GM18520 (cell line): ENCODE results near the gene AEBP1.

ENCODE experiments used
- ATAC-seq: cut with Tn5 transposase; IDR thresholded peaks from one replicate; pipeline ENCODE4 v1.9.1; 2021; ENCODE audit not compliant: unreplicated experiment

AEBP1 gene

DNA sequence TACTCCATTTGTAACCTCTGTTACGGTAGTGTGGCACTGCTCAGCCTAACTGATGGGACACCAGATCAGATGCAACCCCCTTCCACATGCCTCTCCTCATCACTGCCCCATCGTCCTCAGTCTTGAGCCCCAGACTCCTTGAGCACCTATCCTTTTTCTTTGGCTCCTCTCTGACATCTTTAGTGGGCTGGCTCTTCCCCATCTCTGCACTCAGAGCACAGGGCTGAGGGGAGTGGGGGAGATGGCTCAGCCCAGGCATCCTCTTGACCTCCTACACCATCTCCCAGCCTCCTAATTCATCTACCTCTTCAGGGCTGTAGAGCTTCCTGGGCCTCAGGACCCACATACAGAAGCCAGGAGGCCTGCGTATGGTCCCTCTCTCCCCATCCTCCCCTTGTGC lies 20.3 kb upstream of the AEBP1 start:
- ATAC-seq = no peak

- no peak for ATAC-seq
Measured at GRCh38 chr7:44084701-44085100, 19.4 kb upstream of the AEBP1 start.

GRCh38 chr7:44085546-44085945 lies 18.6 kb upstream of the AEBP1 start:
- no peak for ATAC-seq

DNA sequence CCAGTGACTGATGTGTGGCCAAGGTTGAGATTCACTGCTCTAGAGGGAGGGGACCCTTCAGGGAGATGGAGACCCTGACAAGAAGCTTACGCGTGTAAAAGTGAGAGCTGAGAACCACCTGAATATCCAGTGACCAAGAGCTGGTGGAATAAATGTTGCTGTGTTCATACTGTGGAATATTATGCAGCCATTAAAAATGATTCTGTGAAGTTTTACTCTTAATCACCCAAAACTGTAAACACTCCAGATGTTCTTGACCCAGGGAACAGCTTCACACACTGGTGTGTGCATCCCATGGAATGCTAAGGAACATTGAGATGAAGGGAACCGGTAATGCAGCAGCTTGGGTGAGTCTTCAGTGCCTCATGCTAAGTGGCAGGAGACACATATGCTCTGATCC lies 17.5 kb upstream of the AEBP1 start:
- ATAC-seq = no peak

DNA sequence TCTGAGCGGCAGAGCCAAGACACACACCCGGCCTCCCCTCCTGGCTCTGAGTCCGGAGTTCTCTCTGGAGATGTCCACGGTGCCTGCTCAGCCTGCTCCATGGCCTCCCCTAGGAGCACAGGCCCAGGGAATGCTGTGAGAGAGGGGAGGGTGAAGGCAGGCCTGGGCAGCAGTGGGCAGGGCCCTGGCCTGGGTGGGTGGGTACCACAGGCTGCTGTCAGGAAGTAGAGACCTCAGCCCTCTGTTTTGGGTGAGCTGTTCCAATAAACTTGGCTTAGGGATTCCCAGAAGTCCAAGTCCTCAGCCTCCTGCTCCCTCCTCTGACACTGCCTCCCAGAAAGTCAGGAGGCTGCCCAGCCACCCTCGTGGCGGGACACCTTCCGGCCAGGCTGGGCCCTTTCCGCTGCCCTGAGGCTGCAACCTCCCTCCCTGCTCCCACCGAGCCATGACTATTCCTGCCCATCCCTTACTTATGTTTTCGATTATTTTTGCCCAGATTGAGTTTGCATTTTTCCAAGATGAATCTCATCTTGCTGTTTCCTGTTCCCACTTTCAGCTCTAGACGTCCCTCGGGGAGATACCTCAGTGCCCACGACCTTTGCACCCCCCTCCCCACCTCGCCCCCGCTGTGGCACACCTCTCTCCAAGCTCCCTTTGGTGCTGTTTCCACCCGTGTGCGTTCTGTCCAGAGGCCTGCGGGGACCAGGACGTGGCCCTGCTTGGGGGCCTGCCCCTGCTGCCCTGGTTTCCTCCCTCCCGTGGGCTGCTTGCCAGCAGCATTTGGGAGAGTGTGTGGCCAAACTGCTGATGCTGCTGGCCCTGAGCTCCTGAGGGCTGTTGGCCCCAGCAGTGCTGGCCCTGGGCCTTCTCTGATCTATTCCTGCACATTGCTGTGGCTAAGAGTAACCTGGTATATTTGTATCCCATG lies 16.0 kb upstream of the AEBP1 start:
- no peak for ATAC-seq

- no peak for ATAC-seq
Measured at GRCh38 chr7:44093102-44093641, 11.0 kb upstream of the AEBP1 start.

GRCh38 chr7:44094365-44094764 lies 9.8 kb upstream of the AEBP1 start:
- ATAC-seq = no peak

GRCh38 chr7:44094883-44095592 lies 9.1 kb upstream of the AEBP1 start:
- ATAC-seq = no peak

GRCh38 chr7:44095781-44096180 lies 8.4 kb upstream of the AEBP1 start:
- no peak for ATAC-seq

DNA sequence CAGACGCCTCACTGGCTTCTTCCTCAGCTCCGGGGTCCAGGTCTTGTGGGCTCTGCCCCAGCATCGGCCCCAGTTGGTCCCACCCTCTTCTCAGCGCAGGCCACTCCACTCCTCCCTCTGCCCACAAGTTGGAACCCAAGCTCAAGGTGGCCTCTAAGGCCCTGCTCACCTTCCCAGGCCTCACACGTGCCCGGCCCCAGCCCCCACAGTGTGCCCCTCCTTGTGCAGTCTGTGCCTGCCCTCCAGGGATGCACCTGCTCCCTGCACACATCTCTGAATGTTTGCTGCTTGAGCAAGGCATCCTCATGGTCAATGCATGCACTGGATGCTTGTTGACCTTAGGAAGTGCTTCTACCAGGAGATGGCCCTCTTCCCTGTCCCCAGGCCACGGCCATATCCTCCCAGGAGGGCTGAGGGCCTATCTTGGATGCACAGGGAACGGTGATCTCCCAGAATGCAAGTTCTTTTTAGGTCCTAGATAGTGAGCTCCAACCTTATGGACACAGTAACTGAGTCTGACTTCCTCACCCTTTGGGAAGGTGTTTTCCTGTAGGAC lies 7.7 kb upstream of the AEBP1 start:
- no peak for ATAC-seq

GRCh38 chr7:44097064-44097932 lies 6.8 kb upstream of the AEBP1 start:
- ATAC-seq = no peak

DNA sequence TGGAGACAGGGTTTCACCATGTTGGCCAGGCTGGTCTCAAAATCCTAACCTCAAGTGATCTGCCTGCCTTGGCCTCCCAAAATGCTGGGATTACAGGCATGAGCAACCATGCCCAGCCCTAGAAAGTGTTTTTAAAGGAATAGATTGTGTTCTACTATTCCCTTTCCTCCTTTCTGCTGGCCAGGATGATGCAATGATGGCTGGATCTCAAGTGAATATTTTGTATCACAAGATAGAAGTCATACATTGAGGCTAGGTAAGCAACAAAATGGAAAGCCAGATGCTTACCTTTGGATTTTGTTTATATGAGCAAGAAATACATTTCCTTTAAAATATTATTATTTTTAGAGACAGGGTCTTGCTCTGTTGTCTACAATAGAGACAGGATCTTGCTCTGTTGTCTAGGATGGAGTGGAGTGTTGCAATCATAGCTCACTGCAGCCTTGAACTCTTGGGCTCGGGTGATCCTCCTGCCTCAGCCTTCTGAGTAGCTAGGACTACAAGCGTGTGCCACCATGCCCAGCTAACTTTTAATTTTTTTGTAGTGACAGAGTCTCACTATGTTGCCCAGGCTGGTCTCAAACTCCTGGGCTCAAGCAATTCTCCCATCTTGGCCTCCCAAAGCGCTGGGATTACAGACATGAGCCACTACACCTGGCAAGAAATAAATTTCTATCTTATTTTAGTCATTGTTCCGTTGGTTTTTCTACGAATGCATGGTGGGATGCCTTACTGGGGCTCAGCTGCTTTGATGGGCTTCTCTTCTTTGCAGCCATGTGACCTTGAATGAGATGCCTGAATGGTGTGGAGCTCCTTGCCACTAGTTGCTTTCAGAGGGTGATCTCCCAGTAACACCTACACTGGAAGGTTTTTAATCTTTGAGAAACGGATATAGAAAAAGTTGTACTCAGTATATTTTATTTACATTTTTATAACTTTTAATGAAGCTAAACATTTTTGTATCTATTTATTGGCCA lies 5.8 kb upstream of the AEBP1 start:
- no peak for ATAC-seq

- no peak for ATAC-seq
Measured at GRCh38 chr7:44099669-44100068, 4.5 kb upstream of the AEBP1 start.

- no peak for ATAC-seq
Measured at GRCh38 chr7:44100458-44101302, 3.5 kb upstream of the AEBP1 start.

- no peak for ATAC-seq
Measured at GRCh38 chr7:44101303-44101965, 2.7 kb upstream of the AEBP1 start.

- ATAC-seq = no peak
Measured at GRCh38 chr7:44101966-44102845, 1.9 kb upstream of the AEBP1 start.
